Measurements from ENCODE around the gene GPR141.

GRCh38 chr7:37759526-37759925 lies 76.0 kb downstream of the GPR141 start:
- TF ChIP-seq STAT6 (CRISPR knock-in tag; conservative IDR thresholded peaks at IDR 0.05; ENCODE audit: low read depth), result no peak
- TF ChIP-seq CTCF (IDR thresholded peaks at IDR 0.05), result no peak
- no peak for TF ChIP-seq TEAD1 (CRISPR knock-in tag; IDR thresholded peaks at IDR 0.05)

All from WTC11 (cell line).